H9 (cell line): ENCODE data around the gene NLRC3. TPM values are rescaled to one million over a fixed set of nuclear protein-coding genes. Genes with fewer than 3 reads are reported as not detected.

Experiments
- DNase-seq: peaks from one replicate; pipeline ENCODE4 v3.0.0-alpha.2; 2017
- H2AFZ ChIP-seq: one replicate; pipeline ENCODE4 v1.6.1; 2013; ENCODE audit warnings: mild to moderate bottlenecking, low read length, control low read depth, moderate library complexity
- H2AK5ac ChIP-seq: 2 replicates; pipeline ENCODE4 v1.6.1; 2013; ENCODE audit warnings: low read length, control low read depth, mixed read lengths; ENCODE audit not compliant: insufficient read length
- H2BK120ac ChIP-seq: one replicate; pipeline ENCODE4 v1.6.1; 2013; ENCODE audit warnings: low read depth, mild to moderate bottlenecking, low read length, control low read depth, inconsistent platforms; ENCODE audit not compliant: poor library complexity, severe bottlenecking
- H2BK12ac ChIP-seq: 2 replicates; pipeline ENCODE4 v1.6.1; 2013; ENCODE audit warnings: low read length, control low read depth, mixed read lengths, low read depth; ENCODE audit not compliant: insufficient read length
- H2BK15ac ChIP-seq: 2 replicates; pipeline ENCODE4 v1.6.1; 2013; ENCODE audit warnings: low read depth, low read length, control low read depth
- H2BK20ac ChIP-seq: one replicate; pipeline ENCODE4 v1.6.1; 2013; ENCODE audit warnings: low read depth, mild to moderate bottlenecking, low read length, control low read depth, inconsistent platforms; ENCODE audit not compliant: poor library complexity, severe bottlenecking
- H2BK5ac ChIP-seq: 2 replicates; pipeline ENCODE4 v1.6.1; 2013; ENCODE audit warnings: low read length, control low read depth, mixed read lengths; ENCODE audit not compliant: insufficient read length
- H3K14ac ChIP-seq: 2 replicates; pipeline ENCODE4 v1.6.1; 2013; ENCODE audit warnings: low read length, control low read depth; ENCODE audit not compliant: insufficient read depth
- H3K18ac ChIP-seq: 2 replicates; pipeline ENCODE4 v1.6.1; 2013; ENCODE audit warnings: low read depth, mild to moderate bottlenecking, mixed read lengths, low read length, control low read depth; ENCODE audit not compliant: insufficient read length
- H3K23ac ChIP-seq: 2 replicates; pipeline ENCODE4 v1.6.1; 2013; ENCODE audit warnings: low read length, control low read depth, mixed read lengths, low read depth; ENCODE audit not compliant: insufficient read length
- H3K23me2 ChIP-seq: 2 replicates; pipeline ENCODE4 v1.6.1; 2013; ENCODE audit warnings: low read depth, mild to moderate bottlenecking, mixed read lengths, low read length, control low read depth; ENCODE audit not compliant: insufficient read length, poor library complexity, severe bottlenecking
- H3K27ac ChIP-seq: 2 replicates; pipeline ENCODE4 v1.5.1; 2013; ENCODE audit warnings: low read length, control low read depth, mixed read lengths, low read depth; ENCODE audit not compliant: insufficient read length
- H3K27me3 ChIP-seq: 2 replicates; pipeline ENCODE4 v1.6.1; 2013; ENCODE audit warnings: low read length, control low read depth, inconsistent platforms; ENCODE audit not compliant: insufficient read depth
- H3K4ac ChIP-seq: 2 replicates; pipeline ENCODE4 v1.6.1; 2013; ENCODE audit warnings: low read depth, mild to moderate bottlenecking, control low read depth, inconsistent platforms, low read length, moderate library complexity
- H3K4me1 ChIP-seq: 2 replicates; pipeline ENCODE4 v1.6.1; 2013; ENCODE audit warnings: low read length, control low read depth, inconsistent platforms; ENCODE audit not compliant: insufficient read depth
- H3K4me2 ChIP-seq: 2 replicates; pipeline ENCODE4 v1.6.1; 2013; ENCODE audit warnings: low read length, control low read depth, mixed read lengths; ENCODE audit not compliant: insufficient read length, insufficient read depth
- H3K56ac ChIP-seq: 2 replicates; pipeline ENCODE4 v1.6.1; 2013; ENCODE audit warnings: low read depth, mild to moderate bottlenecking, mixed read lengths, low read length, control low read depth; ENCODE audit not compliant: insufficient read length
- H3K79me1 ChIP-seq: 2 replicates; pipeline ENCODE4 v1.6.1; 2013; ENCODE audit warnings: low read depth, mild to moderate bottlenecking, moderate library complexity, low read length, control low read depth, inconsistent platforms; ENCODE audit not compliant: insufficient read depth, poor library complexity, severe bottlenecking
- H3K79me2 ChIP-seq: 2 replicates; pipeline ENCODE4 v1.6.1; 2013; ENCODE audit warnings: low read length, control low read depth, inconsistent platforms; ENCODE audit not compliant: insufficient read depth
- H3K9ac ChIP-seq: 2 replicates; pipeline ENCODE4 v1.6.1; 2013; ENCODE audit warnings: low read length, control low read depth, mixed read lengths; ENCODE audit not compliant: insufficient read length; ENCODE audit errors: extremely low read depth
- H3K9me3 ChIP-seq: one replicate; pipeline ENCODE4 v1.6.1; 2013; ENCODE audit warnings: low read depth, low read length, inconsistent platforms; ENCODE audit not compliant: control insufficient read depth
- H3T11ph ChIP-seq: one replicate; pipeline ENCODE4 v1.6.1; 2013; ENCODE audit warnings: mild to moderate bottlenecking, low read length, control low read depth, inconsistent platforms
- H4K20me1 ChIP-seq: one replicate; pipeline ENCODE4 v1.6.1; 2013; ENCODE audit not compliant: control insufficient read depth, insufficient read length, insufficient read depth
- H4K5ac ChIP-seq: 2 replicates; pipeline ENCODE4 v1.6.1; 2013; ENCODE audit warnings: low read depth, mild to moderate bottlenecking, mixed read lengths, low read length, control low read depth; ENCODE audit not compliant: insufficient read length
- H4K8ac ChIP-seq: replicated peaks from 2 replicates; pipeline ENCODE4 v1.6.1; 2013; ENCODE audit warnings: low read length, control low read depth, mixed read lengths, low read depth; ENCODE audit not compliant: insufficient read length
- H4K91ac ChIP-seq: 2 replicates; pipeline ENCODE4 v1.6.1; 2013; ENCODE audit warnings: low read depth, mild to moderate bottlenecking, moderate library complexity, mixed read lengths, low read length, control low read depth; ENCODE audit not compliant: insufficient read length
- H3K27ac Mint-ChIP-seq, 3 experiments: 2 replicates in 2 of 3; 3 replicates in 1 of 3; pipeline ENCODE4 v1.8.0; 2020 to 2021; ENCODE audit warnings: mixed read lengths in 3 of 3, mild to moderate bottlenecking in 1 of 3, moderate library complexity in 1 of 3
- H3K27me3 Mint-ChIP-seq: 2 replicates; pipeline ENCODE4 v1.8.0; 2021; ENCODE audit warnings: low read depth, mild to moderate bottlenecking, moderate library complexity, mixed read lengths
- H3K36me3 Mint-ChIP-seq, 3 experiments: 2 replicates in 2 of 3; 3 replicates in 1 of 3; pipeline ENCODE4 v1.8.0; 2020 to 2021; ENCODE audit warnings: low read depth in 3 of 3, mixed read lengths in 3 of 3; ENCODE audit not compliant: insufficient read depth in 1 of 3
- H3K4me1 Mint-ChIP-seq, 2 experiments: 2 replicates each; pipeline ENCODE4 v1.8.0; 2020; ENCODE audit warnings: mixed read lengths in 2 of 2
- H3K4me3 Mint-ChIP-seq, 2 experiments: 2 replicates in 1 of 2; 3 replicates in 1 of 2; pipeline ENCODE4 v1.8.0; 2020 to 2021; ENCODE audit warnings: mild to moderate bottlenecking in 2 of 2, mixed read lengths in 2 of 2, moderate library complexity in 1 of 2
- H3K9me3 Mint-ChIP-seq, 2 experiments: 2 replicates in 1 of 2; 3 replicates in 1 of 2; pipeline ENCODE4 v1.8.0; 2020; ENCODE audit warnings: mild to moderate bottlenecking in 2 of 2, mixed read lengths in 2 of 2, moderate library complexity in 1 of 2
- CTCF ChIP-seq: fragments of 200-600 bp; sonication (generic); conservative IDR thresholded peaks from 3 replicates; pipeline ENCODE4 v1.8.0; 2021; ENCODE audit warnings: antibody characterized with exemption, mild to moderate bottlenecking
- WGBS: extraction: QIAGEN DNeasy Blood & Tissue Kit; methylation state at CpG from one replicate; pipeline ENCODE4 v1.1.7; 2013; ENCODE audit warnings: missing lambda C conversion rate, low lambda C conversion rate, mixed read lengths; ENCODE audit not compliant: insufficient read length; ENCODE audit errors: extremely low coverage; 5-methylcytosine and 5-hydroxymethylcytosine counted together
- total RNA-seq: library from RNA; stranded (reverse); gene quantifications from 2 replicates; pipeline ENCODE4 v1.2.1, GENCODE V29; 2021

Gene NLRC3
- total RNA-seq, 1 experiment from 2014 or later = 0.44 TPM

- Mint-ChIP-seq H3K4me1 (peaks cover 6 to 8% of the 10 kb centered on the region in 2 experiments), H3K36me3 (peaks cover 5 to 8% (median 5%) of the 10 kb centered on the region in 3 experiments; a peak in 4 of 7 replicates), H3K9me3 (peaks cover 13 to 17% of the 10 kb centered on the region in 2 experiments), H3K27me3 (no peaks in the 10 kb centered on the region), H3K4me3 (0 out of 5 replicates have a peak overlapping the region, but pooled peaks of 1 of the 2 experiments have one; percentile 1), H3K27ac (peak overlapping the region in 1 of 3 experiments; percentile 89; a peak in 1 of 7 replicates)
- H3K9ac ChIP-seq = no peak overlapping the region
- H3K4me2 ChIP-seq = no peak overlapping the region
- H2BK15ac ChIP-seq = no peak overlapping the region
- H3K9me3 ChIP-seq = no peaks in the 10 kb centered on the region
- no peak overlapping the region for H3K27ac ChIP-seq
- no peaks in the 10 kb centered on the region for H3K79me1 ChIP-seq
- H3K4ac ChIP-seq = no peak overlapping the region
- no peak for TF ChIP-seq CTCF
- no peak overlapping the region for H3K56ac ChIP-seq
- H3K4me1 ChIP-seq = no peaks in the 10 kb centered on the region
- no CpG with 5 or more reads among the region's 8 CpGs for WGBS
- DNase-seq = no peak
- H4K8ac ChIP-seq = no peak overlapping the region
- H2BK120ac ChIP-seq = no peak overlapping the region
- H3K18ac ChIP-seq = no peak overlapping the region
- no peak overlapping the region for H3T11ph ChIP-seq
- no peak overlapping the region for H4K91ac ChIP-seq
- no peak overlapping the region for H4K5ac ChIP-seq
- no peaks in the 10 kb centered on the region for H3K79me2 ChIP-seq
- no peak overlapping the region for H2BK12ac ChIP-seq
- H3K27me3 ChIP-seq = no peaks in the 10 kb centered on the region
- H3K23me2 ChIP-seq = peaks cover 4% of the 10 kb centered on the region
- H2AK5ac ChIP-seq = no peak overlapping the region
- no peak overlapping the region for H2BK5ac ChIP-seq
- H2BK20ac ChIP-seq = no peak overlapping the region
- 0 out of 2 replicates have a peak overlapping the region, but pooled peaks have one; percentile 25 for H3K14ac ChIP-seq
- H4K20me1 ChIP-seq = no peaks in the 10 kb centered on the region
- H3K23ac ChIP-seq = no peak overlapping the region
- H2AFZ ChIP-seq = no peak overlapping the region
Observed at GRCh38 chr16:3566990-3567389, 10.2 kb downstream of the NLRC3 start.
